Epidermal melanocyte (primary cell): ENCODE data around the gene LCLAT1.
"Not testable (repeated sequence)": the region's sequence is repeated elsewhere in the genome, so short reads cannot be mapped to it uniquely, and the experiment has no call there.

Source experiments
- DNase-seq: peaks from one replicate; pipeline ENCODE4 v3.0.0; 2011; ENCODE audit warnings: low spot score; ENCODE audit not compliant: insufficient read length

Gene LCLAT1

GRCh38 chr2:30584116-30584515 lies 137.1 kb downstream of the LCLAT1 start:
- DNase-seq = no peak

GRCh38 chr2:30588994-30589393 lies 141.9 kb downstream of the LCLAT1 start:
- DNase-seq = no peak

- DNase-seq = no peak
Measured at GRCh38 chr2:30590407-30590806, 143.4 kb downstream of the LCLAT1 start.

- DNase-seq = no peak
Measured at GRCh38 chr2:30591186-30591585, 144.1 kb downstream of the LCLAT1 start.

- no peak for DNase-seq
Measured at GRCh38 chr2:30601375-30601774, 154.3 kb downstream of the LCLAT1 start.

- no peak for DNase-seq
Measured at GRCh38 chr2:30605197-30605596, 158.2 kb downstream of the LCLAT1 start.

GRCh38 chr2:30608643-30609042 lies 161.6 kb downstream of the LCLAT1 start:
- DNase-seq = no peak

GRCh38 chr2:30611583-30611982 lies 164.5 kb downstream of the LCLAT1 start:
- DNase-seq = peak; percentile 19

GRCh38 chr2:30612371-30612770 lies 165.3 kb downstream of the LCLAT1 start:
- no peak for DNase-seq

GRCh38 chr2:30613001-30613400 lies 166.0 kb downstream of the LCLAT1 start:
- DNase-seq = no peak

- not testable (repeated sequence) for DNase-seq
Measured at GRCh38 chr2:30614227-30614626, 167.2 kb downstream of the LCLAT1 start.

GRCh38 chr2:30615926-30616325 lies 168.9 kb downstream of the LCLAT1 start:
- DNase-seq = no peak

- no peak for DNase-seq
Measured at GRCh38 chr2:30620102-30620501, 173.1 kb downstream of the LCLAT1 start.

- DNase-seq = no peak
Measured at GRCh38 chr2:30621836-30622235, 174.8 kb downstream of the LCLAT1 start.

- DNase-seq = no peak
Measured at GRCh38 chr2:30622452-30622851, 175.4 kb downstream of the LCLAT1 start.

- DNase-seq = no peak
Measured at GRCh38 chr2:30625276-30625675, 178.2 kb downstream of the LCLAT1 start.

GRCh38 chr2:30625701-30626100 lies 178.7 kb downstream of the LCLAT1 start:
- DNase-seq = no peak

- no peak for DNase-seq
Measured at GRCh38 chr2:30626397-30626796, 179.4 kb downstream of the LCLAT1 start.

GRCh38 chr2:30627151-30627550 lies 180.1 kb downstream of the LCLAT1 start:
- no peak for DNase-seq

GRCh38 chr2:30628341-30628740 lies 181.3 kb downstream of the LCLAT1 start:
- DNase-seq = no peak

GRCh38 chr2:30629866-30630265 lies 182.8 kb downstream of the LCLAT1 start:
- no peak for DNase-seq

GRCh38 chr2:30631051-30631671 lies 184.1 kb downstream of the LCLAT1 start:
- DNase-seq = no peak

GRCh38 chr2:30633039-30633438 lies 186.0 kb downstream of the LCLAT1 start:
- DNase-seq = no peak

GRCh38 chr2:30636311-30636710 lies 189.3 kb downstream of the LCLAT1 start:
- no peak for DNase-seq
